ENCODE measurements around the gene CTXND2.
"Not testable (repeated sequence)": the region's sequence is repeated elsewhere in the genome, so short reads cannot be mapped to it uniquely, and the experiment has no call there.

The CTXND2 gene

DNA sequence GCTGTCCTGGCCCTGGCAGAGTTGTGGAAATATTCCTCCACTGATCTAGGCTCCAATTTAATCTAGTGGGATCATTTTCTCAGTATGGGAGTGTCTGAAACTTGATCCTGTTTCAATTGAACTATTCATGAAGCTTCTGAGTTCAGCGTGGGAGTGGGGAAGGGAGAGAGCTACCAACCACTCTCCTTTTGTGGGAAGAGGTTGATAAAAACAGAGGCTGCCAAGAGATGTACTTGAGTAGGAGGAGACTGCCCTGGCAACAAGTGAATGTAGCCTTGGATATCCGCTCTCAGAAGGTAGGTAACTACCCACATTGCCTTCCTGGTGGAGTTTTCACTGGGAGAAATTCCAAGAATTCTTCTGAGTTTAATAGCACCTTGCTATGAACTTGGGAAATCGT is at the start of gene CTXND2:
Gene CTXND2, plus strand, starts transcription at position 119 of the 400 bp plus-strand sequence. CDS start 25,179 bp downstream, outside the sequence.
- DNase-seq: no peak

DNA sequence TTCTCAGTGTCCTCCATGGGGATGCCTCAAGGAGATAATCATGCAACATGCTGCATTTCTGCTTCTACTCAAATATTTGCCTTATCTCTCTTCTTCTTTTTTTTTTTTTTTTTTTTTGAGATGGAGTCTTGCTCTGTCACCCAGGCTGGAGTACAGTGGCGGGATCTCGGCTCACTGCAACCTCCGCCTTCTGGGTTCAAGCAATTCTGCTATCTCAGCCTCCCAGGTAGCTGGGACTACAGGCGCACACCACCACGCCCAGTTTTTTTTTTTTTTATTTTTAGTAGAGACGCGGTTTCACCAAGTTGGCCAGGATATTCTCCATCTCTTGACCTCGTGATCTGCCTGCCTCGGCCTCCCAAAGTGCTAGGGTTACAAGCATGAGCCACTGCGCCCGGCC is 46.1 kb upstream of the CTXND2 start:
- not testable (repeated sequence) for DNase-seq

GRCh38 chr1:150841626-150842025 is 45.3 kb upstream of the CTXND2 start:
- DNase-seq: no peak

DNA sequence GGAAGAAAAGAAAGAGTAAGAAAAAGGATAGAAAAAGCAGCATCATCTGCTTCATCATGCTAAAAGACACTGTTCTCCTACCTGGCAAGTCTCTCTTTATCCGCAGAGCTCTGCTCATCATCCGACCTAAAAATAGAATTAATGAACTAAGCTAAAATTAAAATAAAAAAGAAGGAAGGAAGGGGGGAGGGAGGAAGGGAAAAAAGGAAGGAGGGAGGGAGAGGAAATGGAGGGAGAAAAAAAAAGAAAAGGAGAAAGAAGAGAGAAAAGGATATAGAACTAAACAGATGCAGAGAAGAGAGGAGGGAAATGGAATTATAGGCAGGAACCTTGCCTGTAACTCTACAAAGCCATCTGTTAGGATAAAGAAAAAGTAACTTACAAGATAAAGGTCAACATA is 44.6 kb upstream of the CTXND2 start:
- no peak for DNase-seq

DNA sequence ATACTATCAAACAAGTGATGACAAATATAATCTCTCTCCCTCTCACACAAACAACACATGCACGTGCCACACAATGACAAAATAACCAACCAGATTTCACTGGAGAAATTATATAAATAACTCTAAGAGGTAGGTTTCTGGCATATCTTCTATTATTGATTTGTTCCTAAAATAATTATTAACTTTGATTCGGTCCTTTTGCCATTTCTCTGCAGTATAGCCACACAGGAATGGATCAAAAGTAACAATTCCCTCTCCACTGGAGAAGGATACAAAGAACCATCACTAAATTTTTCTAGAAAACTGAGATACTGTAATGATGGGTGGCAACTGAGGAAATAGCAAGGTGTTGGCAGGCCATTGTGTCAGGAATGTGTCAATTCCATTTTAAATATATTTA is 44.0 kb upstream of the CTXND2 start:
- DNase-seq: no peak

GRCh38 chr1:150843474-150843873 is 43.5 kb upstream of the CTXND2 start:
- DNase-seq: no peak

DNA sequence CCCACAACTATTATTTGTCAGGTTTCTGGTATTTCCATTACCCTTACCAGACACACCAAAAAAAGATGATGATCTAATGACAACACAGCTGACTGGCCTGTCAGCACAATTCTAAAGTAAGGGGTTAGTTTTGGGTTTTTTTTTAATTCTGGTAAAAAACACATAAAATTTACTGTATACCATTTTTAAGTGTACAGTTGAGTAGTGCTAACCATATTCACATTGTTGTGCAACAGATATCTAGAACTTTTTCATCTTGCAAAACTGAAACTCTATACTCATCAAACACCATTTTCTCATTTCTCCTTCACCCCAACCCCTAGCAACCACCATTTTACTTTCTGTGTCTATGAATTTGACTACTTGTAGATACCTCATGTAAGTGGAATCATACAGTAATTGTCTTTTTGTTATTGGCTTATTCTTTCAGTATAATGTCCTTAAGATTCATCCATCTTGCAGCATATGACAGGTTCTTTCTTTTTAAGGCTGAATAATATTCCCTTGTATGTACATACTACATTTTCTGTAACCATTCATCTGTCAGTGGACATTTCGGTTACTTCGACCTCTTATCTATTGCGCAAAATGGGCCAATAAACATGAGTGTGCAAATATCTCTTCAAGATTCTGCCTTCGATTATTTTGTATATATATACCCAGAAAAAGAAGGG is 40.3 kb upstream of the CTXND2 start:
- no peak for DNase-seq

DNA sequence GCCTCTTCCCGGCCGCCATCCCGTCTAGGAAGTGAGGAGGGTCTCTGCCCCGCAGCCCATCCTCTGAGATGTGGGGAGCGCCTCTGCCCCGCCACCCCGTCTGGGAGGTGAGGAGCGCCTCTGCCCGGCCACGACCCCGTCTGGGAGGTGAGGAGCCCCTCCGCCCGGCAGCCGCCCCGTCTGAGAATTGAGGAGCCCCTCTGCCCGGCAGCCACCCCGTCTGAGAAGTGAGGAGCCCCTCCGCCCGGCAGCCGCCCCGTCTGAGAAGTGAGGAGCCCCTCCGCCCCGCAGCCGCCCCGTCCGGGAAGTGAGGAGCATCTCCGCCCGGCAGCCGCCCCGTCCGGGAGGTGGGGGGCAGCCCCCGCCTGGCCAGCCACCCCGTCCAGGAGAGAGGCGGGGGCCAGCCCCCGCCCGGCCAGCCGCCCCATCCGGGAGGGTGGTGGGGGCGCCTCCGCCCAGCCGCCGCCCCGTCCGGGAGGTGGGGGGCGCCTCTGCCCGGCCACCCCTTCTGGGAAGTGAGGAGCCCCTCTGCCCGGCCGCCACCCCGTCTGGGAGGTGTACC is 36.1 kb upstream of the CTXND2 start:
- not testable (repeated sequence) for DNase-seq

DNA sequence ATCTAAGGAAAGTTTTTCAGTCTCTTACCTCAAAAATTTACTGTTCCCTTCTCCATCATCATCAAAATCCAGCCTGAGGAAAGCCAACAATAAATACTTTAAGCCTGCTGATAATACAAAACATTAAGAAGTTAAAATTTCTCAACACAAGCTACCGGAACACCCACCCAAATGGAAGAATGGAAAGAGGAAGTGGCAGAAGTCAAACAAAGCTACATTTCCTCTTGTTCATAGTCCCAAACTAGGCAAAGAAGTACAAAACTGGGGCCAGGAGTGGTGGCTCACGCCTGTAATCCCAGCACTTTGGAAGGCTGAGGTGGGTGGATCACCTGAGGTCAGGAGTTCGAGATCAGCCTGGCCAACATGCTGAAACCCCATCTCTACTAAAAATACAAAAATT is 34.2 kb upstream of the CTXND2 start:
- DNase-seq: not testable (repeated sequence)

DNA sequence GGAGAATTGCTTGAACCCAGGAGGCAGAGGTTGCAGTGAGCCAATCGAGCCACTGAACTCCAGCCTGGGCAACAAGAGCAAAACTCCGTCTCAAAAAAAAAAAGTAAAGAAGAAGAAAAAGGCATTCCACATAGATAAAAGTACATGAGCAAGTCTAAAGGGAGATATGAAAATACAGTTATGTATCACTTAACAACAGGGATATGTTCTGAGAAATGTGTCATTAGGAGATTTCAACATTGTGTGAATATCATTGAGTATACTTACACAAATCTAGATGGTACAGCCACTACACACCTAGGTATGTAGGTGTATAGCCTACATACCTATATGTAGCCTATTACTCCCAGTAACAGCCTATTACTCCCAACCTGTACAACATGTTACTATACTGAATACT is 23.2 kb upstream of the CTXND2 start:
- no peak for DNase-seq

- DNase-seq: not testable (repeated sequence)
These were observed 22.7 kb upstream of the CTXND2 start for GRCh38 chr1:150864200-150864599.

GRCh38 chr1:150869683-150870082 is 17.3 kb upstream of the CTXND2 start:
- DNase-seq: no peak

- no peak for DNase-seq
These were observed 14.4 kb upstream of the CTXND2 start for GRCh38 chr1:150872572-150872971.

DNA sequence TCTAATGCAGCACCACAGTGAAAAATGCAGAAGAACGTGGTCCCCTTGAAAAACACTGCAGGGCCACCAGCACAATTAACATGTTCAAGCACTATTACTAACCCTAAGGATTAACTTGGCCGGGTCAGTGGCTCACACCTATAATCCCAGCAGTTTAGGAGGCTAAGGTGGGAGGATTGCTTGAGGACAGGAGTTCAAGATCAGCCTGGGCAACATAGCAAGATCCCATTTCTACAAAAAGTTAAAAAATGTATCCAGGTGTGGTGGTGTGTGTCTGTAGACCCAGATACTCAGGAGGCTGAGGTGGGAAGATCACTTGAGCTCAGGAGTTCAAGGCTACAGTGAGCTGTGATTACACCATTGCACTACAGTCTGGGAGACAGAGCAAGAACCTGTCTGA is 13.4 kb upstream of the CTXND2 start:
- DNase-seq: no peak

DNA sequence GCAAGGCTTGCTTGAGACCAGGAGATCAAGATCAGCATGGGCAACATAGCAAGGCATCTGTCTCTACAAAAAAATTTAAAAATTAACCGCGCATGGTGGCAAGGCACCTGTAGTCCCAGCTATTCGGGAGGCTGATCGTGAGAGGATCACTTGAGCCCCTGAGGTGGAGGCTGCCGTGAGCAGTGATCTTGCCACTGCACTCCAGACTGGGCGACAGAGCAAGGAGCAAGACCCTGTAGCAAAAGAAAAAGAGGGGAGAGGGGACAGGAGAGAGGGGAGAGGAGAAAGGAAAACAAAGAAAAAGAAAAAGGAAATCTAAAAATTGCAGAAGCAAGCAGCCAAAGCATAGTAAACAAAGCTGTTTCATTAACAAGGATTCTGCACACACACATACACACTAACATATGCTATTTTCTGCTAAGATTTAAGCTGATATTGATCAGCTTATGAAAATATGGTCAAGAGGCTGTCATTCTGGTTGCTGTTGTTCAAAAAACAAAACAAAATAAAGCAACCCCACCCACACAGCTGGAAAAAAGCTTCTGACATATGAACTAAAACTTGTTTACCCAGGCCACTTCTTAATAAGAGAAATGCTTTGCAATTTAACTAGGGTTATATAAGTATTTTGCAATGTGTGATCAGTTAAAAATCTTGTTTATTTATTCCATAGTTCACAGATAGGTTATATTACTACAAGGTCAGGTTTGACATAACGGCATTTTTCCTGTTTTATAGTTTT is 12.3 kb upstream of the CTXND2 start:
- DNase-seq: no peak

DNA sequence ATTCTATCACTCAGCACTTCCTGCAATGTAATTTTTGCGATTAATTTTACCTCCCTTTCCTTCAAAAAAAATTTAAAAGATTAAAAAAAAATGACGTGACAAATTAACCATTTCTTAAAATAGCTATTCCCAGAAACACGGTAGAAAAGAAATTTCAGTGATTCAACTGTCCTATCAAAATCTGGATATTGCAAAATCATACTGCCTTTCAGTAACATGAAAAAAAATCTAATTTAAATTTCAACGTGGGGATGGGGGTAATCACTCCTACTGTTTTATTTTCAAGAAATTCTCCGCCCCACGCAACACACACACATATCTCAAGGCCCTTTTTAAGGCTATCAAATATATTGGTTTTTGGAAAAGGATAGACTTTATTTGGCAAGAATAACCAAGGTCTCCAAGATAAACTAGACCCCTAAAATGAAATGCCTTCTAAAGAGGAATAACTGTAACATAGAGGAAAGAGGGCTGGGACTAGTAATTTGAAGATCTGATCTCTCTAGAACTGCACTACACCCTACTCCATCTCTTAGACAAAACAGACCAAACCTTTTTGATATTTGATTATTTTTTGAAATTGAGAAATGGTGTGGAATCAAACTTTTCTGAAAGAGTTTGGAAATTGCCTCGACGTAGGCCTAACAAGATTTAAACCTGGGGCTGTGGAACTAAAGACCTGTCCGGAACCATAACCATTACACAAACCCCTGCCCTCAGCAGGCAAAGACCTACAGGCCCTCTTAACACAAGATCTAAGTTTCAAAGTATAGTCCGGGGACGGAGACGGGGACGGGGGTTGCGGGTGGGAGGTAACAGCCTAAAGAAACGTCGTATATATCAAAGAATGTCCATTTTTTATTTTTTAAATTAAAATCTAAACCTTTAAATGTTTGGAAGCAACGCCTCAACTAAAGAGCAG is 11.5 kb upstream of the CTXND2 start:
- no peak for DNase-seq

- DNase-seq: no peak
These were observed 10.8 kb upstream of the CTXND2 start for GRCh38 chr1:150876119-150876454.

- DNase-seq: not testable (repeated sequence)
These were observed 8.0 kb upstream of the CTXND2 start for GRCh38 chr1:150878931-150879330.

DNA sequence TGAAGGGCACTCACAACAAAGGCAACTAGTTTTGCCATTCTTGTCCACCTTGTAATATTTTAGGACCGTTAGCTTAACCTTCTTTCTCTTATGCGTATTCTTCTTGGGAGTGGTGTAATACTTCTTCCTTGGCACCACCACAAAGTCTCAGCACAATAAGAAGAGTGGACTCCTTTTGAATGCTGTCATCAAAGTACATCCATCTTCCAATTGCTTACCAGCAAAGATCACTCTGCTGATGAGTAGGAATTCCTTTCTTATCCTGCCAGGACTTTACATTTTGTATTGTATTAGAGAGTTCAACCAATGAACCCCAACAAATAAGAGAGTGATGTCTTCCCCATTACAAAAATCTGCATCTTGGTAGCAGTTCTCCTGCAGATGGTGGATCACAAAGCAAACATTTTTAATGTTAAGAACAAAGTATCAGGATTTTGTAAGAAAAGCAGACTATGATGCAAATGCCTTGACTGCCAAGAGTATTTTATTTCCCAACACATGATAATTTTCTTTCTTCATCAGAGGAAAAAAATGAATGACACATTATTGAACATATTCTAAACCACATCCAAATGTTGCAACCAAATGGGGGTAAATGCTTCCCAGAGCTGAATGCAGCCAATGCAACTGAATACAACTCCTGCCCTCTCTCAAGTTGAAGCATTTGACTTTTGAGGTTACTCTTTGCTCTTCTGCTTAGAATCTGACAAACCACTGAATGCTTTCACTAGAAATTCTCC is 5.4 kb upstream of the CTXND2 start:
- DNase-seq: no peak

- not testable (repeated sequence) for DNase-seq
These were observed 3.8 kb upstream of the CTXND2 start for GRCh38 chr1:150883121-150883520.

- no peak for DNase-seq
These were observed 1.8 kb downstream of the CTXND2 start for GRCh38 chr1:150888727-150889126.

DNA sequence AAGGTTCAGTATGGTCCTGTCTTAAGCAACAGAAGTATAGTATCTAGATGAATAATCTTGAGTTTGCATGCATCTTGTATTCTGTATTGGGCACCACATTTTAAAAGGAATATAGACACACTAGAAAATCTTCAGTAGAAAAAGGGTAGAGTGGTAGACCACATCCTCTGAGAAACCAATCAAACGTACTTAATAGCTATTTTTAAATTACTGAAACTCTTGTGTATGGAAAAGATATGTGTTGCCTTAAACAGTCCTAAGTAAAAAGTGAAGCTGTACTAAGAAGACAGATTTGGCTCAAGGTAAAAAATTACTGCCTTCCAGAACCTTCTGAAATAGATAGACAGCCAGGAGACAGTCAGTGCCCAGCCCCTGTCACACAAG is 3.1 kb downstream of the CTXND2 start:
- no peak for DNase-seq
